Measurements from ENCODE around the gene UBXN10.
A peak's percentile ranks its signal among the peaks of the same experiment; 100 is the strongest.

UBXN10 gene, protein sequence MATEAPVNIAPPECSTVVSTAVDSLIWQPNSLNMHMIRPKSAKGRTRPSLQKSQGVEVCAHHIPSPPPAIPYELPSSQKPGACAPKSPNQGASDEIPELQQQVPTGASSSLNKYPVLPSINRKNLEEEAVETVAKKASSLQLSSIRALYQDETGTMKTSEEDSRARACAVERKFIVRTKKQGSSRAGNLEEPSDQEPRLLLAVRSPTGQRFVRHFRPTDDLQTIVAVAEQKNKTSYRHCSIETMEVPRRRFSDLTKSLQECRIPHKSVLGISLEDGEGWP

GRCh38 chr1:20185834-20186782 lies at the start of gene UBXN10, which contains the start of gene PLA2G2C:
TSS of gene UBXN10 (plus strand) at chr1:20186096. CDS start at chr1:20190562, 4,466 bp downstream.
TSS of gene PLA2G2C (minus strand) at chr1:20186518. CDS start at chr1:20177363, 9,155 bp downstream.
- peak; percentile 29 for DNase-seq (ENCODE audit: low read depth)

DNA sequence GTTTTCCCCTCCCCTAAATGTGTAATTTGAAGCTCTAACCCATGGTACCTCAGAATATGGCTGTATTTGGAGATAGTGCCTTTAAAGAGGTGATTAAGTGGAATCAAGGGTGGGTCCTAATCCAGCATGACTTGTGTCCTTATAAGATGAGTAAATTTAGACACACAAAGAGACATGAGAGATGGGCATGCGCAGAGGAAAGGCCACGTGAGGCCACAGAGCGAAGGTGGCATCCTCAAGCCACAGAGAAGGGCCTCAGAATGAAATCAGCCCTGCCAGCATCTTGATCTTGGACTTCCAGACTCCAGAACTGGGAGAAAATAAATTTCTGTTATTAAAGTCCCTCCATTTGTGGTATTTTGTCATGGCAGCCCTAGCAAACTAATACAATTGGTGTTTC lies 49.6 kb upstream of the UBXN10 start:
- DNase-seq (ENCODE audit: low read depth) = no peak

DNA sequence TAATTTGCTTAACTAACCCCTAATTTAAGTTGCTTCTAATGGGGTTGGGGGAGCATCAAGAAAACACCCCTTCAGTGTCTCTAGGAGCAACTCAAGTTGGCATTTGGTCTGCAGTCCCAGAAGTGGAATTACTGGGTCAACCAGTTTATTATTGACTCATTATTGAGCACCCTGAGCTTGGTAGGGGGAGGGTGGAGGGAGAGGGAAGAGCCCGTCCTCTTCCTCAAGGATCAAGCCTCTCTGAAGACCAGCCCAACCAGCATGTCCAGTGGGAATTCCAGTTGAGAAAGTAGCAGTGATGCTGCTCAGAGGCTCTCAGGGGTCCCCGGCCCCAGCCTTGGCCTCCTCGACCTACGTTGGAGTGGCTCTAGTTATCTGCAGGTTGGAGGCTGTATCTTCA lies 48.8 kb upstream of the UBXN10 start:
- DNase-seq (ENCODE audit: low read depth) = no peak

GRCh38 chr1:20137604-20138003 lies 48.3 kb upstream of the UBXN10 start:
- DNase-seq (ENCODE audit: low read depth) = no peak

GRCh38 chr1:20138346-20138745 lies 47.5 kb upstream of the UBXN10 start:
- no peak for DNase-seq (ENCODE audit: low read depth)

GRCh38 chr1:20138961-20139550 lies 46.8 kb upstream of the UBXN10 start, which contains the start of gene PLA2G2F:
TSS of gene PLA2G2F (plus strand) at chr1:20139323. CDS start at chr1:20139428, 105 bp downstream.
- no peak for DNase-seq (ENCODE audit: low read depth)

- DNase-seq (ENCODE audit: low read depth) = no peak
Observed at GRCh38 chr1:20139776-20140612, 45.9 kb upstream of the UBXN10 start.

- DNase-seq (ENCODE audit: low read depth) = no peak
Observed at GRCh38 chr1:20141001-20141400, 44.9 kb upstream of the UBXN10 start.

GRCh38 chr1:20141466-20141865 lies 44.4 kb upstream of the UBXN10 start:
- no peak for DNase-seq (ENCODE audit: low read depth)

DNA sequence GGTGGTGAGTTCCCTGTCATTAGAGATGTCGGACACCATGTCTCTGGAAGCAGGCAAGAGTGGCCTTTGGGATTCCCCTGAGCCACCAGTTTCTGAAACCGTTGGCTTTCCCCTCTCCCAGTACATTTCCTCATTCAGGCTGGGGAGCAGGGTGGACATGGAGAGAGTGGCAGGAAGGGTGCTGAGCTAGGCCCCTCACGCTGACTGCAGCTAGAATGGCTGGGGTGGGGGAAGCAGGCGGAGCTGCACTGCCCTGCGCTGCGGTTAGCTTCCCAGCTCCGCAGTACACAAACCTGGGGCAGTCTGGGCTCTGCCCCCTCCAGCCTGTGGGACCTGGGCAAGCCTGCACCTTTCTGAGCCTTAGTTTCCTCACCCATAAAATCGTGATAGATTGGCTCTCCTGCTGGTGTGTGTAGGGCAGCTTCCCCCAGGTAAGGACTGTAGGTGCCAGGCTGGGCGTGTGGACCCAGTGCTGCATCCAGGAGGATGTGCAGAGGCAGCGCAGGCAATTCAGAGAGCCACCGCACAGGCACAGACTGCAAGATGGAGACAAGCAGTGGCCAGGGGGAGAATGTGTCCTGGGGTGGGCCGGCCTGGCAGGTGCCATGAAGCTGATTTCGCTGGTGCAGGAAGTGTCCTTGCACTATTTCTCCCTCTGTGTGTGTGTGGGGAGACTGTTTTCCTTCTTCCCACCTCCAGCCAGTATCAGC lies 43.7 kb upstream of the UBXN10 start:
- no peak for DNase-seq (ENCODE audit: low read depth)

DNA sequence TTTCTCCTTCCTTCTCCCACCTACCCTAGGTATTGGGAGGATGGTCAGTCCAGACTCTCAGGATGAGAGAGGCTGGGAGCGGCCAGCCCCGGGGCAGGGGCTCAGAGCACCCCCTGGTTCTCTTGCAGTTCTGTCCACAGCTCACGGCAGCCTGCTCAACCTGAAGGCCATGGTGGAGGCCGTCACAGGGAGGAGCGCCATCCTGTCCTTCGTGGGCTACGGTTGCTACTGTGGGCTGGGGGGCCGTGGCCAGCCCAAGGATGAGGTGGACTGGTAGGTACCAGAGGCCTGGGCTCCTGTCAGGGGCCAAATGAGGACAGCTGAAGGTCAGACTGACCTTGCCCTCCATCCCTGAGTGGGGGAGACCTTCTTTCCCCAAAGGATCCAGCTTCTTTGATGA lies 42.6 kb upstream of the UBXN10 start:
- no peak for DNase-seq (ENCODE audit: low read depth)

- no peak for DNase-seq (ENCODE audit: low read depth)
Observed at GRCh38 chr1:20143734-20144565, 41.9 kb upstream of the UBXN10 start.

- DNase-seq (ENCODE audit: low read depth) = no peak
Observed at GRCh38 chr1:20147846-20148570, 37.9 kb upstream of the UBXN10 start.

DNA sequence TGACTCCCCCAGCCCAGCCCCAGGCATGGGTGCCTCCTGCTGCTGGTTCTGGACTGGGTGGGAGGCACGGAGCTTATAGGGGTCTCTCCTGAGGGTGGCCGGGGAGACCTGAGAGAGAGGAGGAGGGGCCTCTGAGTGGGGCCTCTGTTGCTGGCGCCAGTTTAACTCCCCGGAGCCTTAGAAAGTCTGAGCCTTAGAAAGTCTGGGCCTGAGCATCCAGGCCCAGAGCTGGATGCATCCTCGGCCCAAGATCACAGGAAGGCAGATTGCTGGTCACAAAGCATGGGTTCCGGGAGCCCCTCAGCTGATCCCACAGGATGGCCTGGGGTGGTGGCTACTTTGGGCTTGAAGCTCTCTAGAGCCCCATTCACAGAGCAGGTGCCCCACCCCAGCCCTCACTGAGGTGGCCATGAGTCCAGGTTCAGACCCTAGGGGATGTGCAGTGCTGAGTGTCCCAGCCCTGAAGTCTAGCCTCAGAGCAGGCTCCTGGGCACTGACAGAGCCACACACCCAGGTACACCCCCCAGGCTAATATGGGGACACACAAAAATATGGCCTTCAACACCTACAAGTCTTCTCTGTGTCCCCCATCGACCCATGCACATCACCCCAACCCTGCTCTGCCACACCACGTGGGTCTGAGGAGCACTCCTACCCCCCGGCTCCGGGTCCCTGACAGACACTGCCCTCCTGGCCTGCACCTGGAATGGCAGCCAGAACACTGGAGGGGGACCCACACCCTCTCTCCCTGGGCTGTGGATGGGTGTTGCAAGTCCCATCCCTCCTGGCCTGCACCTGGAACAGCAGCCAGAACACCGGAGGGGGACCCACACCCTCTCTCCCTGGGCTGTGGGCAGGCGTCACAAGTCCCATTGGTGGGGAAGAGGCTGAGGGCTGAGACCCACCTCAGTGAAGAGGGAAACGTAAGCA lies 37.1 kb upstream of the UBXN10 start:
- DNase-seq (ENCODE audit: low read depth) = no peak

GRCh38 chr1:20149601-20150325 lies 36.1 kb upstream of the UBXN10 start:
- DNase-seq (ENCODE audit: low read depth) = no peak

GRCh38 chr1:20150326-20150705 lies 35.6 kb upstream of the UBXN10 start:
- DNase-seq (ENCODE audit: low read depth) = no peak

DNA sequence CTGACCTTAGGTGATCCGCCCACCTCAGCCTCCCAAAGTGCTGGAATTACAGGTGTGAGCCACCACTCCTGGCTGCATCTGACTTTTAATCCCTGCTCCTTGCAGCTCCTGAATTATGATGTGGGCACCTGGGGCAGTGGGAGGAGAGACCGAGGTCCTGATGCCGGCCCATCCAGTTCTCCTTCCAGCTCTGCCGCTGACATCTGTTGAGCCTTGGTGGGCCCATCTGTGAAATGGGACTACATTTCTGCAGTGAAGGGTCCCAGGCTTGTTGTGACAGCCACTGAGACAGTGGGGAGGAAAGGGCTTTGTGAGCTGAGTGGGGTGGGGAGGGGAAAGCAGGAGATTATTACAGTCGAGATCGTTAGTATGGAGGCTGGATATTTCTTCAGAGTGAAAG lies 34.9 kb upstream of the UBXN10 start:
- DNase-seq (ENCODE audit: low read depth) = no peak
